Measurements from ENCODE around the gene TNKS2.

TNKS2 gene

DNA sequence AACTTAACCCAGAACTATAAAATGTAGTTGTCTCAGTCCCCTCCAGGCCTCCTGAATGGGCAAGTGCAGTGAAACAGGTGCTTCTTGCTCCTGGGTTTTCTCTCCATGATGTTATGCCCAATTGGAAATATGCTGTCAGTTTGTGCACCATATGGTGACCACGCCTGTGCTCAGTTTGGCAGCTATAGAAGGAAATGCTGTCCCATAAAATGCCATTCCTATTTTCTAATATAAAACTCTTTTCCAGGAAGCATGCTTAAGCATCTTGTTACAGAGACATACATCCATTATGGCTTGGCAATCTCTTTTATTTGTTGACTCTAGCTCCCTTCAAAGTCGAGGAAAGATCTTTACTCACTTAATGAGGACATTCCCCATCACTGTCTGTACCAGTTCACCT is 65.9 kb downstream of the TNKS2 start:
- H3K4me3 ChIP-seq (ENCODE audit: low read depth, low read length): no peak overlapping the region
- no peak for DNase-seq (ENCODE audit: low read depth)
- TF ChIP-seq, protein P1, sequence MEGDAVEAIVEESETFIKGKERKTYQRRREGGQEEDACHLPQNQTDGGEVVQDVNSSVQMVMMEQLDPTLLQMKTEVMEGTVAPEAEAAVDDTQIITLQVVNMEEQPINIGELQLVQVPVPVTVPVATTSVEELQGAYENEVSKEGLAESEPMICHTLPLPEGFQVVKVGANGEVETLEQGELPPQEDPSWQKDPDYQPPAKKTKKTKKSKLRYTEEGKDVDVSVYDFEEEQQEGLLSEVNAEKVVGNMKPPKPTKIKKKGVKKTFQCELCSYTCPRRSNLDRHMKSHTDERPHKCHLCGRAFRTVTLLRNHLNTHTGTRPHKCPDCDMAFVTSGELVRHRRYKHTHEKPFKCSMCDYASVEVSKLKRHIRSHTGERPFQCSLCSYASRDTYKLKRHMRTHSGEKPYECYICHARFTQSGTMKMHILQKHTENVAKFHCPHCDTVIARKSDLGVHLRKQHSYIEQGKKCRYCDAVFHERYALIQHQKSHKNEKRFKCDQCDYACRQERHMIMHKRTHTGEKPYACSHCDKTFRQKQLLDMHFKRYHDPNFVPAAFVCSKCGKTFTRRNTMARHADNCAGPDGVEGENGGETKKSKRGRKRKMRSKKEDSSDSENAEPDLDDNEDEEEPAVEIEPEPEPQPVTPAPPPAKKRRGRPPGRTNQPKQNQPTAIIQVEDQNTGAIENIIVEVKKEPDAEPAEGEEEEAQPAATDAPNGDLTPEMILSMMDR (IDR thresholded peaks at IDR 0.05; ENCODE audit: low read depth, low read length, missing control alignments): no peak

DNA sequence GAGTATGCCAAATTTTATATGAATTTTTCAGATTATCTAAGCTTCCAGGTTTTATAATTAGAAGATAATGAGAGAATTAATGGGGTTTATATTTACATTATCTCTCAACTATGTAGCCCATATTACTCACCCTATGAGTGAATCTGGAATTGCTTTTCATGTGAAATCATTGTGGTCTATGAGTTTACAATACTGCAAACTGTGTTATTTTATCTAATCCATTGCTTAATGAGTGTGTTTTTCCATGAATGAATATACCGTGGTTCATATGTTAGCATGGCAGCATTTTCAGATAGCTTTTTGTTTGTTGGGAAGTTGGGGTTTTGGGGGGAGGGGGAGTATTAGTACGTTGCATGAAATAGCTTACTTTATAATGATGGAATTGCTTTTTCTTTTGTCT is 66.5 kb downstream of the TNKS2 start:
- no peak overlapping the region for H3K4me3 ChIP-seq (ENCODE audit: low read depth, low read length)
- no peak for DNase-seq (ENCODE audit: low read depth)
- TF ChIP-seq, protein P1 (IDR thresholded peaks at IDR 0.05; ENCODE audit: low read depth, low read length, missing control alignments): no peak

DNA sequence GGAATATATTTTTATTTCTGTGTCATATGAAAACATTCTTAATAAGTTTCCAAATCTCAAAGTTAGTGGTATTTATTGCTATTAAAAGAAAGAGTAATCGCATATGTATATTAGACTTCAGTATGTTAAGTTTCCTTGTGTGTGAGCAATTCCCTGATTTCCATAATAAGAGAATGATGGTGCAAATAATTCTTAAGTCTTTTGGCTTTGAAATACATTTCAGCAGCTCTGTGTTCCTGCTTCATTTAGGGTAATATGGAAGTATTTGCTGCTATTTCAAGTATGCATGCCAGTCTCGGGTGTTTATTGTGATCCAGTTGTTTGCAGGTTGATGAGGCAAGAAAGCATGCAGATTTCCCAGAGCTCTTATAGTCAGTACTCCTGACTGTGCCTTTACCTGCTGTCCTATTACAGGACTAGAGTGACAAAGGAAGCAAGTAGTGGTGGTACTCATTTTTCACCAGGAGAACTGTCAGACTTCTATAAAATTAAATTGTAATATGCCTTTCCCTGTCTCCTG is 67.4 kb downstream of the TNKS2 start:
- DNase-seq (ENCODE audit: low read depth): no peak
- no peak overlapping the region for H3K4me3 ChIP-seq (ENCODE audit: low read depth, low read length)
- TF ChIP-seq, protein P1 (IDR thresholded peaks at IDR 0.05; ENCODE audit: low read depth, low read length, missing control alignments): no peak

GRCh38 chr10:91875156-91875555 is 76.9 kb downstream of the TNKS2 start:
- DNase-seq (ENCODE audit: low read depth): no peak
- TF ChIP-seq, protein P1 (IDR thresholded peaks at IDR 0.05; ENCODE audit: low read depth, low read length, missing control alignments): no peak
- no peak overlapping the region for H3K4me3 ChIP-seq (ENCODE audit: low read depth, low read length)

- TF ChIP-seq, protein P1 (IDR thresholded peaks at IDR 0.05; ENCODE audit: low read depth, low read length, missing control alignments): no peak
- DNase-seq (ENCODE audit: low read depth): no peak
Observed at GRCh38 chr10:91875779-91876178, 77.6 kb downstream of the TNKS2 start.

DNA sequence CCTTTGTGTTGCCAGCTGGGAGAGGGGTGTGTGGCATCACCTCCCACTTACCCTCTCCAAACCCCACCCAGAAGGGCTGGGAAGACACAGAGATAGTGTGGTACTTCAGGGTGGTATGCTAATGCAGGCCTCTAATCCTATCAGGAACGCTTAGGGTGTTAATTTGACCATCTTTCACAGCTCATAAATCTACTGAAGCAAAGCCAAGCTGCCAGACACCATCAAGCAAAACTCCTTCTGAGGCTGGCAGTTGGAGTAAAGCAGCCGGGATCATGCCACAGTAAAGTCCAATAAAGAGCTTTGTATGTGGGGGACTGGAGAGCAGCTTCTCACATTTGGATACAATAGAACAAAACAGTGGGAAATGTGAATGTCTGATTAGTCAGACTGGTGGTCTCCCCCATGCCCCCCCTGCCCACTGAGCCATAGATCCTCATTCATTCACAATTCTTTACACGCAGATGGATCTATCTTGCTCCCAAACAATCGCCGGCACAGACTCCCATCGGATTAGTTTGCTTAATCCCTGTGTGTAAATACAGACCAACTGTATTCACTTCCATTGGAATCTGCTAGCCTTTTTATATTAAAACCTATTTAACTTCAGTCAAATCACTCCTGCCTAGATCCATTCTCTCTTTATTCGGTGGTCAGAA is 81.4 kb downstream of the TNKS2 start:
- no peak for DNase-seq (ENCODE audit: low read depth)
- TF ChIP-seq, protein P1 (IDR thresholded peaks at IDR 0.05; ENCODE audit: low read depth, low read length, missing control alignments): no peak
- no peak overlapping the region for H3K4me3 ChIP-seq (ENCODE audit: low read depth, low read length)

More at GRCh38 chr10:91875779-91876178, 77.6 kb downstream of the TNKS2 start:
- no peak overlapping the region for H3K4me3 ChIP-seq (ENCODE audit: low read depth, low read length)

DNA sequence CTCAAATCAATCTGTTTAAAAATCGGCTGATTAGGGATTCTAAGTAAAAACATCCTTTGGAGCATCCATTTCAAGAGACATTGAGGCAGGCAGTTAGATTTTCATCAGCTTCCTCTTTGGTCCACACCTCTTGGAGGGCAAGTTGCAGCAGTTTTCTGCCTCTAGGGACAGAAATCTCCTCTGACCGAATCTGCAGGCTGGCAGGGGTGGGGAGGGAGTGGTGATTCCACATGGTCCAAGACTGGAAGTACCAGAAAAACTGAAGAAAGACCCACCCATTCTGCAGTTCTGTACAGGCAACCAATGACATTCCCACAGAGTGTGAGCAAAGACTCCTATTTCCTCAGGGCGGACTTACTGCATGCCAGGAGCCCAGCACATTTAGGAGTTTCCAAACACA is 82.1 kb downstream of the TNKS2 start:
- no peak overlapping the region for H3K4me3 ChIP-seq (ENCODE audit: low read depth, low read length)
- TF ChIP-seq, protein P1 (IDR thresholded peaks at IDR 0.05; ENCODE audit: low read depth, low read length, missing control alignments): no peak
- DNase-seq (ENCODE audit: low read depth): no peak
